HepG2 (cell line): ENCODE measurements around the gene SEMA3F. TPM values are rescaled to one million over a fixed set of nuclear protein-coding genes. Genes with fewer than 3 reads are reported as not detected.
A peak's percentile ranks its signal among the peaks of the same experiment; 100 is the strongest.

Experiments
- ATAD3A ChIP-seq: sonication (generic); formaldehyde crosslinking; IDR thresholded peaks from 2 replicates; pipeline ENCODE4 v1.4.0; 2020; ENCODE audit warnings: missing genetic modification reagents
- CEBPB ChIP-seq: IDR thresholded peaks from 2 replicates; pipeline ENCODE4 v1.6.1; 2011; ENCODE audit warnings: low read depth, low read length, improper control_type of control experiment, borderline replicate concordance
- DMAP1 ChIP-seq: IDR thresholded peaks from 2 replicates; pipeline ENCODE4 v1.6.1; 2016
- JUND ChIP-seq: sonication (generic); formaldehyde crosslinking; IDR thresholded peaks from 2 replicates; pipeline ENCODE4 v1.8.0; 2022; ENCODE audit warnings: mild to moderate bottlenecking, missing genetic modification reagents
- KDM4B ChIP-seq: sonication (generic); formaldehyde crosslinking; IDR thresholded peaks from 2 replicates; pipeline ENCODE4 v1.4.0; 2020; ENCODE audit warnings: missing genetic modification reagents
- NCOA5 ChIP-seq: sonication (generic); formaldehyde crosslinking; IDR thresholded peaks from 2 replicates; pipeline ENCODE4 v1.4.0; 2020; ENCODE audit warnings: missing genetic modification reagents
- RCOR2 ChIP-seq: IDR thresholded peaks from 2 replicates; pipeline ENCODE4 v1.6.1; 2016; ENCODE audit warnings: missing biosample characterization, missing genetic modification reagents
- ZKSCAN1 ChIP-seq: fragments of 150-350 bp; IDR thresholded peaks from 2 replicates; pipeline ENCODE4 v1.6.1; 2014; ENCODE audit warnings: low read length
- ZNF430 ChIP-seq: sonication (generic); formaldehyde crosslinking; IDR thresholded peaks from 2 replicates; pipeline ENCODE4 v1.9.0; 2021; ENCODE audit warnings: mild to moderate bottlenecking, missing genetic modification reagents
- ZNF549 ChIP-seq: sonication (generic); formaldehyde crosslinking; IDR thresholded peaks from 2 replicates; pipeline ENCODE4 v1.5.0; 2020; ENCODE audit warnings: missing genetic modification reagents
- ZNF564 ChIP-seq: sonication (generic); formaldehyde crosslinking; IDR thresholded peaks from 2 replicates; pipeline ENCODE4 v1.8.1; 2023; ENCODE audit warnings: mild to moderate bottlenecking, missing genetic modification reagents
- ZNF816 ChIP-seq: sonication (generic); formaldehyde crosslinking; IDR thresholded peaks from 2 replicates; pipeline ENCODE4 v1.8.0; 2022; ENCODE audit warnings: missing genetic modification reagents, mild to moderate bottlenecking, borderline replicate concordance
- polyA plus RNA-seq, 8 experiments: library from polyadenylated mRNA; depleted of rRNA in 3 of 8; stranded (reverse) in 7 of 8; unstranded in 1 of 8; fragments of >200 nt; fragmentation: Illumina TruSeq in 4 of 8; extraction: Trizol in 4 of 8; gene quantifications; 2 replicates each; pipeline versions ENCODE4 v1.2.1 to v1.2.3, GENCODE V29; 2011 to 2016; ENCODE audit warnings: low read depth in 4 of 8, missing spikeins in 1 of 8, mixed read lengths in 1 of 8; ENCODE audit not compliant: insufficient read depth in 1 of 8
- total RNA-seq, 5 experiments: library from RNA; depleted of rRNA; stranded (reverse); fragments of >200 nt; fragmentation: Illumina TruSeq; extraction: Trizol; gene quantifications; 2 replicates each; pipeline ENCODE4 v1.2.3, GENCODE V29; 2016; ENCODE audit warnings: low read depth in 1 of 5
- TF ChIP-seq, protein P1 (sequence below): sonication (generic); formaldehyde crosslinking; IDR thresholded peaks from 2 replicates; pipeline ENCODE4 v1.4.0; 2020; ENCODE audit warnings: missing genetic modification reagents
- TF ChIP-seq, protein P2 (sequence below): sonication (generic); formaldehyde crosslinking; IDR thresholded peaks from 2 replicates; pipeline ENCODE4 v1.4.0; 2020; ENCODE audit warnings: mild to moderate bottlenecking, missing genetic modification reagents
- TF ChIP-seq, protein P3 (sequence below): sonication (generic); formaldehyde crosslinking; IDR thresholded peaks from 2 replicates; pipeline ENCODE4 v1.9.0; 2021; ENCODE audit warnings: missing genetic modification reagents, borderline replicate concordance
- TF ChIP-seq, protein P4 (sequence below): sonication (generic); formaldehyde crosslinking; IDR thresholded peaks from 2 replicates; pipeline ENCODE4 v1.4.0; 2020; ENCODE audit warnings: missing genetic modification reagents
- TF ChIP-seq, protein P5 (sequence below): sonication (generic); formaldehyde crosslinking; IDR thresholded peaks from 2 replicates; pipeline ENCODE4 v1.8.0; 2022; ENCODE audit warnings: mild to moderate bottlenecking, missing genetic modification reagents, moderate library complexity

SEMA3F gene
- total and polyA plus RNA-seq, 2 of the 13 experiments (the other 11 are each of a cell fraction or from before 2014, with no cell fraction given), result 7.6 to 17.2 TPM

DNA sequence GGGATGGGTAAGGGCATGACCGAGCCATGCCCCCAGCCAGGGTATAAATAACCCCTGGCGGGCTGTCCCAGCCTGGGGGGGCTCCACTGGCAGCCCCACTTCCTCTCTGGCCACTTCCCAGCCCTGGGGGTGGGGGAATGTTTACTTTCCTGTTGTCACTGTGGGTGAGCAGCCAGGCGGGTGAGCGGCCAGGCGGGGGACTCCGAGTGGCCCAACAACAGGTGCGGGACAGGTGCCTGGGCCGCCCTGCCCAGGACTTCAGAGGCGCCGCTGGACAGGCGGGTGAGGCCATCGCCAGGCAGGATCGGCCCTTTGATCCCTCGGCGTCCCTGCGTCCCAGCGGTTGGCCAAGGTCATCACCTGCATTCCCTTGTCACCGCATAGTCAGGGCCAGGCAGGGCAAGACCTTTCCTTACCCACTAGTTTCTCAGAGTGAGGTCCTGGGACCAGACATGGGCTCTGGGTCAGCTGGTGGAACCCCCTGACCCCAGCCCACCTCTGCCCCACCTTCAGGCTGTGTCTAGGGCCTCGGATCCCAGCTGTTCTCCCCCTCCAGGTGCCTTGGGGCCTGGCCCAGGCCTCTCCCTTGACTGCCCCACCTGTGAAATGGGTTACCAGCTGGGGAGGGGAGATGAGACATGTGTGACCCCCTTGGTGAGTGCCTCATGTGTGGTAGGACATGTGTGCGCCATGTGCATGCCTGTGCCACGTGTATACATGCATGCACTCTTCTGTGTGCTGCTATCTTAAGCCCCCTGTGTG is 16.6 kb downstream of the SEMA3F start (continued):
- TF ChIP-seq, protein P1, sequence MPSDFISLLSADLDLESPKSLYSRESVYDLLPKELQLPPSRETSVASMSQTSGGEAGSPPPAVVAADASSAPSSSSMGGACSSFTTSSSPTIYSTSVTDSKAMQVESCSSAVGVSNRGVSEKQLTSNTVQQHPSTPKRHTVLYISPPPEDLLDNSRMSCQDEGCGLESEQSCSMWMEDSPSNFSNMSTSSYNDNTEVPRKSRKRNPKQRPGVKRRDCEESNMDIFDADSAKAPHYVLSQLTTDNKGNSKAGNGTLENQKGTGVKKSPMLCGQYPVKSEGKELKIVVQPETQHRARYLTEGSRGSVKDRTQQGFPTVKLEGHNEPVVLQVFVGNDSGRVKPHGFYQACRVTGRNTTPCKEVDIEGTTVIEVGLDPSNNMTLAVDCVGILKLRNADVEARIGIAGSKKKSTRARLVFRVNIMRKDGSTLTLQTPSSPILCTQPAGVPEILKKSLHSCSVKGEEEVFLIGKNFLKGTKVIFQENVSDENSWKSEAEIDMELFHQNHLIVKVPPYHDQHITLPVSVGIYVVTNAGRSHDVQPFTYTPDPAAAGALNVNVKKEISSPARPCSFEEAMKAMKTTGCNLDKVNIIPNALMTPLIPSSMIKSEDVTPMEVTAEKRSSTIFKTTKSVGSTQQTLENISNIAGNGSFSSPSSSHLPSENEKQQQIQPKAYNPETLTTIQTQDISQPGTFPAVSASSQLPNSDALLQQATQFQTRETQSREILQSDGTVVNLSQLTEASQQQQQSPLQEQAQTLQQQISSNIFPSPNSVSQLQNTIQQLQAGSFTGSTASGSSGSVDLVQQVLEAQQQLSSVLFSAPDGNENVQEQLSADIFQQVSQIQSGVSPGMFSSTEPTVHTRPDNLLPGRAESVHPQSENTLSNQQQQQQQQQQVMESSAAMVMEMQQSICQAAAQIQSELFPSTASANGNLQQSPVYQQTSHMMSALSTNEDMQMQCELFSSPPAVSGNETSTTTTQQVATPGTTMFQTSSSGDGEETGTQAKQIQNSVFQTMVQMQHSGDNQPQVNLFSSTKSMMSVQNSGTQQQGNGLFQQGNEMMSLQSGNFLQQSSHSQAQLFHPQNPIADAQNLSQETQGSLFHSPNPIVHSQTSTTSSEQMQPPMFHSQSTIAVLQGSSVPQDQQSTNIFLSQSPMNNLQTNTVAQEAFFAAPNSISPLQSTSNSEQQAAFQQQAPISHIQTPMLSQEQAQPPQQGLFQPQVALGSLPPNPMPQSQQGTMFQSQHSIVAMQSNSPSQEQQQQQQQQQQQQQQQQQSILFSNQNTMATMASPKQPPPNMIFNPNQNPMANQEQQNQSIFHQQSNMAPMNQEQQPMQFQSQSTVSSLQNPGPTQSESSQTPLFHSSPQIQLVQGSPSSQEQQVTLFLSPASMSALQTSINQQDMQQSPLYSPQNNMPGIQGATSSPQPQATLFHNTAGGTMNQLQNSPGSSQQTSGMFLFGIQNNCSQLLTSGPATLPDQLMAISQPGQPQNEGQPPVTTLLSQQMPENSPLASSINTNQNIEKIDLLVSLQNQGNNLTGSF (CRISPR knock-in tag), result no peak
- TF ChIP-seq, protein P2, sequence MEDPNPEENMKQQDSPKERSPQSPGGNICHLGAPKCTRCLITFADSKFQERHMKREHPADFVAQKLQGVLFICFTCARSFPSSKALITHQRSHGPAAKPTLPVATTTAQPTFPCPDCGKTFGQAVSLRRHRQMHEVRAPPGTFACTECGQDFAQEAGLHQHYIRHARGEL (CRISPR knock-in tag), result no peak
- 0 out of 2 replicates have a peak, but pooled peaks have one; percentile 23 for TF ChIP-seq ZKSCAN1
- TF ChIP-seq, protein P3, sequence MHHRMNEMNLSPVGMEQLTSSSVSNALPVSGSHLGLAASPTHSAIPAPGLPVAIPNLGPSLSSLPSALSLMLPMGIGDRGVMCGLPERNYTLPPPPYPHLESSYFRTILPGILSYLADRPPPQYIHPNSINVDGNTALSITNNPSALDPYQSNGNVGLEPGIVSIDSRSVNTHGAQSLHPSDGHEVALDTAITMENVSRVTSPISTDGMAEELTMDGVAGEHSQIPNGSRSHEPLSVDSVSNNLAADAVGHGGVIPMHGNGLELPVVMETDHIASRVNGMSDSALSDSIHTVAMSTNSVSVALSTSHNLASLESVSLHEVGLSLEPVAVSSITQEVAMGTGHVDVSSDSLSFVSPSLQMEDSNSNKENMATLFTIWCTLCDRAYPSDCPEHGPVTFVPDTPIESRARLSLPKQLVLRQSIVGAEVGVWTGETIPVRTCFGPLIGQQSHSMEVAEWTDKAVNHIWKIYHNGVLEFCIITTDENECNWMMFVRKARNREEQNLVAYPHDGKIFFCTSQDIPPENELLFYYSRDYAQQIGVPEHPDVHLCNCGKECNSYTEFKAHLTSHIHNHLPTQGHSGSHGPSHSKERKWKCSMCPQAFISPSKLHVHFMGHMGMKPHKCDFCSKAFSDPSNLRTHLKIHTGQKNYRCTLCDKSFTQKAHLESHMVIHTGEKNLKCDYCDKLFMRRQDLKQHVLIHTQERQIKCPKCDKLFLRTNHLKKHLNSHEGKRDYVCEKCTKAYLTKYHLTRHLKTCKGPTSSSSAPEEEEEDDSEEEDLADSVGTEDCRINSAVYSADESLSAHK (CRISPR knock-in tag), result peak; percentile 80; the same call in 1 of the 2 replicates
- TF ChIP-seq CEBPB, result peak; percentile 77
- TF ChIP-seq, protein P4, sequence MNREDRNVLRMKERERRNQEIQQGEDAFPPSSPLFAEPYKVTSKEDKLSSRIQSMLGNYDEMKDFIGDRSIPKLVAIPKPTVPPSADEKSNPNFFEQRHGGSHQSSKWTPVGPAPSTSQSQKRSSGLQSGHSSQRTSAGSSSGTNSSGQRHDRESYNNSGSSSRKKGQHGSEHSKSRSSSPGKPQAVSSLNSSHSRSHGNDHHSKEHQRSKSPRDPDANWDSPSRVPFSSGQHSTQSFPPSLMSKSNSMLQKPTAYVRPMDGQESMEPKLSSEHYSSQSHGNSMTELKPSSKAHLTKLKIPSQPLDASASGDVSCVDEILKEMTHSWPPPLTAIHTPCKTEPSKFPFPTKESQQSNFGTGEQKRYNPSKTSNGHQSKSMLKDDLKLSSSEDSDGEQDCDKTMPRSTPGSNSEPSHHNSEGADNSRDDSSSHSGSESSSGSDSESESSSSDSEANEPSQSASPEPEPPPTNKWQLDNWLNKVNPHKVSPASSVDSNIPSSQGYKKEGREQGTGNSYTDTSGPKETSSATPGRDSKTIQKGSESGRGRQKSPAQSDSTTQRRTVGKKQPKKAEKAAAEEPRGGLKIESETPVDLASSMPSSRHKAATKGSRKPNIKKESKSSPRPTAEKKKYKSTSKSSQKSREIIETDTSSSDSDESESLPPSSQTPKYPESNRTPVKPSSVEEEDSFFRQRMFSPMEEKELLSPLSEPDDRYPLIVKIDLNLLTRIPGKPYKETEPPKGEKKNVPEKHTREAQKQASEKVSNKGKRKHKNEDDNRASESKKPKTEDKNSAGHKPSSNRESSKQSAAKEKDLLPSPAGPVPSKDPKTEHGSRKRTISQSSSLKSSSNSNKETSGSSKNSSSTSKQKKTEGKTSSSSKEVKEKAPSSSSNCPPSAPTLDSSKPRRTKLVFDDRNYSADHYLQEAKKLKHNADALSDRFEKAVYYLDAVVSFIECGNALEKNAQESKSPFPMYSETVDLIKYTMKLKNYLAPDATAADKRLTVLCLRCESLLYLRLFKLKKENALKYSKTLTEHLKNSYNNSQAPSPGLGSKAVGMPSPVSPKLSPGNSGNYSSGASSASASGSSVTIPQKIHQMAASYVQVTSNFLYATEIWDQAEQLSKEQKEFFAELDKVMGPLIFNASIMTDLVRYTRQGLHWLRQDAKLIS, result 0 out of 2 replicates have a peak, but pooled peaks have one; percentile 66
- peak; percentile 91 for TF ChIP-seq JUND (CRISPR knock-in tag)
- peak; percentile 86 for TF ChIP-seq DMAP1 (CRISPR knock-in tag)
- TF ChIP-seq ZNF564 (CRISPR knock-in tag), result peak; percentile 84
- TF ChIP-seq RCOR2 (CRISPR knock-in tag), result peak; percentile 97
- no peak for TF ChIP-seq NCOA5 (CRISPR knock-in tag)
- peak; percentile 91; the same call in 1 of the 2 replicates for TF ChIP-seq ZNF430
- no peak for TF ChIP-seq ATAD3A (CRISPR knock-in tag)
- TF ChIP-seq ZNF816, result peak; percentile 53; the same call in 1 of the 2 replicates
- TF ChIP-seq, protein P5, sequence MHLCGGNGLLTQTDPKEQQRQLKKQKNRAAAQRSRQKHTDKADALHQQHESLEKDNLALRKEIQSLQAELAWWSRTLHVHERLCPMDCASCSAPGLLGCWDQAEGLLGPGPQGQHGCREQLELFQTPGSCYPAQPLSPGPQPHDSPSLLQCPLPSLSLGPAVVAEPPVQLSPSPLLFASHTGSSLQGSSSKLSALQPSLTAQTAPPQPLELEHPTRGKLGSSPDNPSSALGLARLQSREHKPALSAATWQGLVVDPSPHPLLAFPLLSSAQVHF (CRISPR knock-in tag), result no peak
- peak; percentile 96 for TF ChIP-seq KDM4B (CRISPR knock-in tag)
- no peak for TF ChIP-seq ZNF549 (CRISPR knock-in tag)
